Measurements from ENCODE around the gene MCEE. TPM values are rescaled to one million over a fixed set of nuclear protein-coding genes. Genes with fewer than 3 reads are reported as not detected.

Gene MCEE
- total RNA-seq, 1 donor from 2014 or later = 19.5 TPM

DNA sequence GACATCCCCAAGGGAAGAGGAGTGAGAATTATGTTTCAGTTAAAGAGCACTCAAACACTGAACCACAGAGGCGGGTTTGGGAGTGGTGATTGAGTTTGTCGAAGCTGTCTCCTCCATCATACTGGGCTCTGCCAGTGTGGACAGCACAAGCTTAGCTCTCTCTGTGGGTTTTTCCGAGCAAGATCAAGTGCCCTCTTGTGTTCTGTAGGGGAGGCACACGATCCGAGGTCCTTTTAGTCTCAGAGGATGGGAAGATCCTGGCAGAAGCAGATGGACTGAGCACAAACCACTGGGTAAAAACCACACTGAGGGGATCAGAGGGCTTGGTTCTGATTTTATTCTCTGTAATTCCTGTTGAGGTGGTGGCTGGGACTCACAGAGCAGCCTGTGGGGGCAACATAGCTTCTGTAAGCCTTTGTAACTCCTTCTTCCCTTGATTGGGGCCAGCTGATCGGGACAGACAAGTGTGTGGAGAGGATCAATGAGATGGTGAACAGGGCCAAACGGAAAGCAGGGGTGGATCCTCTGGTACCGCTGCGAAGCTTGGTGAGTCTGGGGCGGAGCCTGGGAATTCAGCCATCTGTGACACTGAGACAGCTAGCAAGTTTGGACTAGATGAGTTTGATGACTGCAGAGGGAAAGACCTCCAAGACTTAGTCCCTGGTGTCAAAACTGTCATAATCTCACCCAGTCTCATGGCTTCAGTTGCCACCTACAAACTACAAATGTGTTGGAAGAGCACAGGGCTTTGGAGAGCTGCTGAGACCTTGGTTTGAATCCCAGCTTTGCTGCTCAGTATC, 59.5 kb downstream of the MCEE start:
- DNase-seq (no peak), ATAC-seq (no peak)
- TF ChIP-seq, protein P1, sequence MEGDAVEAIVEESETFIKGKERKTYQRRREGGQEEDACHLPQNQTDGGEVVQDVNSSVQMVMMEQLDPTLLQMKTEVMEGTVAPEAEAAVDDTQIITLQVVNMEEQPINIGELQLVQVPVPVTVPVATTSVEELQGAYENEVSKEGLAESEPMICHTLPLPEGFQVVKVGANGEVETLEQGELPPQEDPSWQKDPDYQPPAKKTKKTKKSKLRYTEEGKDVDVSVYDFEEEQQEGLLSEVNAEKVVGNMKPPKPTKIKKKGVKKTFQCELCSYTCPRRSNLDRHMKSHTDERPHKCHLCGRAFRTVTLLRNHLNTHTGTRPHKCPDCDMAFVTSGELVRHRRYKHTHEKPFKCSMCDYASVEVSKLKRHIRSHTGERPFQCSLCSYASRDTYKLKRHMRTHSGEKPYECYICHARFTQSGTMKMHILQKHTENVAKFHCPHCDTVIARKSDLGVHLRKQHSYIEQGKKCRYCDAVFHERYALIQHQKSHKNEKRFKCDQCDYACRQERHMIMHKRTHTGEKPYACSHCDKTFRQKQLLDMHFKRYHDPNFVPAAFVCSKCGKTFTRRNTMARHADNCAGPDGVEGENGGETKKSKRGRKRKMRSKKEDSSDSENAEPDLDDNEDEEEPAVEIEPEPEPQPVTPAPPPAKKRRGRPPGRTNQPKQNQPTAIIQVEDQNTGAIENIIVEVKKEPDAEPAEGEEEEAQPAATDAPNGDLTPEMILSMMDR (IDR thresholded peaks at IDR 0.05) = peak; percentile 13
- Histone ChIP-seq H3K9me3 (no peaks in the 10 kb centered on the region), H3K4me1 (peaks cover 25% of the 10 kb centered on the region), H3K4me3 (peak overlapping the region; percentile 68), H3K27me3 (no peaks in the 10 kb centered on the region), H3K36me3 (peaks cover 32% of the 10 kb centered on the region), H3K27ac (no peak overlapping the region)
- intact Hi-C loops (cut with DNase I) = no loop called here

DNA sequence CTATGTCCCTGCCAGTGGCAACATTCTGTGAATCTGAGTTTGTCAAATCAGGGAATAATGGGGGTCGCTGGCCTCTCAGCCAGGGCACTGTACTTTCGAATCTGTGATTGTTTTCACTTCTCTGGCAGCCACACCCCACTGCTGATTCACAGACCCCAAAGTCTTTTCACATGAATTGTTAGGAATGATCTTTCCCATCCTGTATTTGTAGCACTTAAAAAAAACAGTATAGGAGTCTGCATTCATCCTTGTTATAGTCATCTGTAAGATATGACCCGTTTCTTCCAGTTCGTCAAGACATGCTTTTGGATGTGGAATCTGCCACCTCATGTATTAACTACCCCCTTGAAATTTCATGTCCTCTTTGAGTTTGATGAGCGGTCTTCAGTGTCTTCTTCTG, 60.7 kb downstream of the MCEE start:
- no peak for ATAC-seq

DNA sequence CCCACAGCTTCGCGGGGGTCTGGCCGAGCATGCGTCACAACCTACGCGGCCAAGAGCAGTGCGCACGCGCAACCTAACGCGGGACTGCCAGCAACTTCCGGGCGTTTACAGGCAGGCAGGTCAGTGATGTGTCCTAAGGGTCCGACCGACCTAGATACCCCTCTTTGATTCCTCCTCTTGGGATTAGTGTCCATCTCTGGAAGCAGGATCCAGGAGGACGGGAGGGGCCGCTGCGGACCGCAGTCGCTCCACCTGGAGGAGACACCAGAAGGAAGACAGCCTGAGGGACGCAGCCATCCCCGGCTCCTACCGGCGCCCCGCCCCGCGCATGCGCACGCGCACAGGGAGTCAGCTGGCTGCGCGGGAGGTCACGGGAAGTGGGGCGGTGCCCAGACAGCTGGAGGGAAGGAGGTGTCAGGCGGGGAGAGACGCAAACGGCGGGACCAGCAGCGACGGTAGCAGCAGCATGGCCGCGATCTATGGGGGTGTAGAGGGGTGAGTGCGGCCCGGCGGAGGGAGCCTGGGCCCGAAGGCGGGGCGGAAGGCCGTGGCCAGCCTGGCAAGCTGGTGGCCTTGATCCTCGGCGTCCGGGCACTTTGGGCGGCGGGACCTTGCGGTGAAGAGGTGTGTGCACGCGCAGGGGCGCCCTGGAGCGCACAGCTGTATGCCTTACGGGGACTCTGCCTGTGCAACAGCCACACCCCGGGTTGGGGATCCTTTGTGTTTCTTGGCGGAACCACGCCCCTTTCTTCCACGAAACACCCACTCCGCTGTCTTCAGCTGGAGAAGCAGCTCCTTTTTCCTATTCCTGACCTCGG, 61.6 kb downstream of the MCEE start, which contains the start of gene NAGK:
Gene NAGK, plus strand, starts transcription at position 431 of the 818 bp plus-strand sequence. Its CDS starts 36 bp downstream, at position 467.
- H3K27ac ChIP-seq = peak within 1 kb of the TSS; percentile 94
- ATAC-seq = peak; percentile 93
- TF ChIP-seq, protein P1 (IDR thresholded peaks at IDR 0.05) = no peak
- H3K4me3 ChIP-seq = peak within 1 kb of the TSS; percentile 68
- H3K36me3 ChIP-seq = peaks cover 12% of the 10 kb centered on the region
- no peaks in the 10 kb centered on the region for H3K27me3 ChIP-seq
- peak; percentile 99 for DNase-seq
- H3K9me3 ChIP-seq = no peaks in the 10 kb centered on the region
- H3K4me1 ChIP-seq = peaks cover 25% of the 10 kb centered on the region
- intact Hi-C loops (cut with DNase I) = no loop called here

More for the DNA sequence above, 60.7 kb downstream of the MCEE start:
- Histone ChIP-seq H3K27me3 (no peaks in the 10 kb centered on the region), H3K4me3 (peak overlapping the region; percentile 68), H3K4me1 (peaks cover 25% of the 10 kb centered on the region), H3K9me3 (no peaks in the 10 kb centered on the region), H3K36me3 (peaks cover 21% of the 10 kb centered on the region), H3K27ac (no peak overlapping the region)
- no peak for DNase-seq
- intact Hi-C loops (cut with DNase I) = no loop called here
- TF ChIP-seq, protein P1 (IDR thresholded peaks at IDR 0.05) = no peak

DNA sequence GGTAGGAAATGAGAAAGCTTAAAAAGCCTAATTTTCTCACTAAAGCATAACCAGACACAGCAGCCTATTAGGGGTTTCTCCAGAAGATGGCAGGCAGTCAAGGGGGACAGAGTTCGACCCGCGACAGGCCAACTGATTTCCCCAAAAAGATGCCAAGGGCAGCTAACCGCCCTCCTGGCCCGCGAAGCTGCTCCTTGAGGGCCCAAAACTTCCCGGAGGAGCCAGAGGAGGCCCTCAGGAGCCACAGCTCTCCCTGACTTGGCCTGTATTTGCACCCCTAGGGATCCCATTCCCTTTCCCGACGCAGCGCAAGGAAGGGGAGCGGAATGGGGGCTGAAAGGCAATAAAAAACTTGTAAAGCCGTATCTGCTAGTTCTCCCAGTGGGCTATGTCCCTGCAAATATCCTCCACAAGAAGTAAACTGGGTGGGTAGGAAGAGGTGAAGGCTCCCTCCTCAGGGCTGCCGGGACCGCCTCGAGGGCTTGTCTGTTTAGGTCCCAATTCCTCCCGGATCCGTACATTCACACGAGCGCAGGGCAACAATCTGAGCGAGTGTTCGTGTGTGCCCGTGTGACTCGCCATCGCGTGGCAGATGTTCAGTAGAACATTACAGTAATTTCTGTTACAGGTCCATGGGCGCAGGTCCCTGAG, 62.3 kb downstream of the MCEE start:
- Histone ChIP-seq H3K9me3 (no peaks in the 10 kb centered on the region), H3K27me3 (no peaks in the 10 kb centered on the region), H3K36me3 (peaks cover 4% of the 10 kb centered on the region), H3K4me3 (peak overlapping the region; percentile 68), H3K27ac (peak overlapping the region; percentile 94), H3K4me1 (peaks cover 25% of the 10 kb centered on the region)
- TF ChIP-seq, protein P1 (IDR thresholded peaks at IDR 0.05) = no peak
- DNase-seq (peak; percentile 69), ATAC-seq (peak; percentile 8)
- intact Hi-C loops (cut with DNase I) = no loop called here

DNA sequence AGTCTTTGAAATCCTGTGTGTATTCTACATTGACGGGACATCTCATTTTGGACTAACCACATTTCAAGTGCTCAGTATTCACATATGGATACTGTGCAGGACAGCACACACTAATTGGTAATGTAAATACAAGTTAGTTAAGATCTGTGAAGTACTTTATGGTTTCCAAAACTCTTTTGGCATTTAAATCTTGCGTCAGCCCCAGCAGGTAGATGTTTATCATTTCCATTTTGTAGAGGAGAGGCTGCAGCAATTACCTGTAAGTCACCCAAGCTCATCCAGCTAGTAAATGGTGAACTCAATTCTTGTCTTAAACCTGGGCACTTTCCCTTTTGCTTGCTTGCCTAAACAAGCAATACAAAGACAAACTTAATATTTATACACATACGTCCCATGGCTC, 63.2 kb downstream of the MCEE start:
- Histone ChIP-seq H3K4me3 (no peak overlapping the region), H3K27ac (no peak overlapping the region), H3K27me3 (no peaks in the 10 kb centered on the region), H3K9me3 (no peaks in the 10 kb centered on the region), H3K4me1 (peaks cover 24% of the 10 kb centered on the region), H3K36me3 (no peaks in the 10 kb centered on the region)
- no peak for ATAC-seq
- intact Hi-C loops (cut with DNase I) = no loop called here
- TF ChIP-seq, protein P1 (IDR thresholded peaks at IDR 0.05) = no peak
- no peak for DNase-seq

Data from upper lobe of right lung (tissue), 1 donor.